ENCODE results near the gene MST1. TPM values are rescaled to one million over a fixed set of nuclear protein-coding genes. Genes with fewer than 3 reads are reported as not detected.
"Not testable (repeated sequence)": the region's sequence is repeated elsewhere in the genome, so short reads cannot be mapped to it uniquely, and the experiment has no call there.

Gene MST1
- total RNA-seq, 2 experiments from 2014 or later: 12.5 to 24.2 TPM

GRCh38 chr3:49685103-49685502 lies 4.2 kb downstream of the MST1 start:
- BruUV-seq (replicated peaks); H3K9me2 ChIP-seq (ENCODE audit: insufficient read depth, low read length); H4K20me1 ChIP-seq (ENCODE audit: insufficient read depth, low read length); H3K9me3 ChIP-seq (ENCODE audit: low read length); H3K4me1 ChIP-seq (ENCODE audit: insufficient read depth, low read length, poor library complexity, severe bottlenecking); POLR2A ChIA-PET; H3K4me3 ChIP-seq (ENCODE audit: low read depth, low read length, poor library complexity, severe bottlenecking); H3K27ac ChIP-seq (ENCODE audit: low read depth, low read length, poor library complexity, severe bottlenecking); H2AFZ ChIP-seq (ENCODE audit: low read length); CTCF ChIA-PET (ENCODE audit: unreplicated experiment); intact Hi-C loops (cut with micrococcal nuclease; ENCODE audit: unreplicated experiment); H3K79me2 ChIP-seq (ENCODE audit: insufficient read depth, low read depth, low read length); DNase-seq (ENCODE audit: low spot score); H3K4me2 ChIP-seq (ENCODE audit: low read length): not testable (repeated sequence)
- H3K36me3 ChIP-seq (ENCODE audit: insufficient read depth, low read length): peaks cover 36% of the 10 kb centered on the region; the same call in 1 of the 2 replicates

- H3K9me2 ChIP-seq (ENCODE audit: insufficient read depth, low read length); DNase-seq (ENCODE audit: low spot score); H3K79me2 ChIP-seq (ENCODE audit: insufficient read depth, low read depth, low read length); H3K4me3 ChIP-seq (ENCODE audit: low read depth, low read length, poor library complexity, severe bottlenecking); H2AFZ ChIP-seq (ENCODE audit: low read length); H3K27ac ChIP-seq (ENCODE audit: low read depth, low read length, poor library complexity, severe bottlenecking); H3K4me2 ChIP-seq (ENCODE audit: low read length); intact Hi-C loops (cut with micrococcal nuclease; ENCODE audit: unreplicated experiment); H3K9me3 ChIP-seq (ENCODE audit: low read length); H4K20me1 ChIP-seq (ENCODE audit: insufficient read depth, low read length); BruUV-seq (replicated peaks); CTCF ChIA-PET (ENCODE audit: unreplicated experiment); POLR2A ChIA-PET; H3K4me1 ChIP-seq (ENCODE audit: insufficient read depth, low read length, poor library complexity, severe bottlenecking): not testable (repeated sequence)
- H3K36me3 ChIP-seq (ENCODE audit: insufficient read depth, low read length): peaks cover 43% of the 10 kb centered on the region; the same call in 1 of the 2 replicates
Measured at GRCh38 chr3:49684453-49684852, 4.8 kb downstream of the MST1 start.

DNA sequence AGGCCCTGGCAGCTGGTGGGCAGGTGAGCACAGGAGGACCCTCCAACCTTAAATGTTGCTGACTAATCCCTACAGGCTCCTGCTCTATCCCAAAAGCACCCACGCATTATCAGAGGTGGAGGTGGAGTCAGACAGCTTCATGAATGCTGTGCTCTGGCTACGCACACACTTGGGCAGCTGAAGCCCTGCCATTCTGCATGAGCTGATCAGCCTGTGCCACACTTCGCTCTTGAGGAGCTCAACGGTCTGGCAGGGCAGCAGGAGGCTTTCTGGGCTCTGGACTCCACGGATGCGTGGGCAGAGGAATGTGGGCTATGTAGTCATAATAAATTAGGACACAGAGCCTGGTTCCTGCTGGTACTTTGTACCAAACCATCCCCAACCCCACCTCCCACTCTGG lies 6.1 kb downstream of the MST1 start:
- ChIA-PET POLR2A (no interaction called here), CTCF (ENCODE audit: unreplicated experiment) (no interaction called here)
- H3K36me3 ChIP-seq (ENCODE audit: insufficient read depth, low read length): peaks cover 56% of the 10 kb centered on the region; the same call in 1 of the 2 replicates
- intact Hi-C loops (cut with micrococcal nuclease; ENCODE audit: unreplicated experiment): no loop called here
- TF ChIP-seq EZH2phosphoT487 (IDR thresholded peaks at IDR 0.05; ENCODE audit: borderline replicate concordance, low read depth, low read length) (no peak), CTCF (conservative IDR thresholded peaks at IDR 0.05; ENCODE audit: low read length) (no peak)
- no peak overlapping the region for H2AFZ ChIP-seq (ENCODE audit: low read length)
- BruUV-seq (replicated peaks): TSS peak; percentile 50
- no peak overlapping the region for H3K4me3 ChIP-seq (ENCODE audit: low read depth, low read length, poor library complexity, severe bottlenecking)
- H3K27ac ChIP-seq (ENCODE audit: low read depth, low read length, poor library complexity, severe bottlenecking): no peak overlapping the region
- H4K20me1 ChIP-seq (ENCODE audit: insufficient read depth, low read length): no peaks in the 10 kb centered on the region
- no peak for DNase-seq (ENCODE audit: low spot score)
- H3K9me2 ChIP-seq (ENCODE audit: insufficient read depth, low read length): no peaks in the 10 kb centered on the region
- H3K9me3 ChIP-seq (ENCODE audit: low read length): no peaks in the 10 kb centered on the region
- H3K79me2 ChIP-seq (ENCODE audit: insufficient read depth, low read depth, low read length): no peaks in the 10 kb centered on the region
- H3K4me1 ChIP-seq (ENCODE audit: insufficient read depth, low read length, poor library complexity, severe bottlenecking): no peaks in the 10 kb centered on the region
- no peak overlapping the region for H3K4me2 ChIP-seq (ENCODE audit: low read length)

- BruUV-seq (replicated peaks): no TSS peak
- peaks cover 71% of the 10 kb centered on the region for H3K36me3 ChIP-seq (ENCODE audit: insufficient read depth, low read length)
- H3K27ac ChIP-seq (ENCODE audit: low read depth, low read length, poor library complexity, severe bottlenecking): no peak overlapping the region
- no peak for DNase-seq (ENCODE audit: low spot score)
- no peaks in the 10 kb centered on the region for H3K9me3 ChIP-seq (ENCODE audit: low read length)
- TF ChIP-seq CTCF (conservative IDR thresholded peaks at IDR 0.05; ENCODE audit: low read length): no peak
- TF ChIP-seq EZH2phosphoT487 (IDR thresholded peaks at IDR 0.05; ENCODE audit: borderline replicate concordance, low read depth, low read length): no peak
- intact Hi-C loops (cut with micrococcal nuclease; ENCODE audit: unreplicated experiment): no loop called here
- H3K79me2 ChIP-seq (ENCODE audit: insufficient read depth, low read depth, low read length): no peaks in the 10 kb centered on the region
- POLR2A ChIA-PET: no interaction called here
- no peaks in the 10 kb centered on the region for H3K4me1 ChIP-seq (ENCODE audit: insufficient read depth, low read length, poor library complexity, severe bottlenecking)
- no peaks in the 10 kb centered on the region for H3K9me2 ChIP-seq (ENCODE audit: insufficient read depth, low read length)
- H4K20me1 ChIP-seq (ENCODE audit: insufficient read depth, low read length): no peaks in the 10 kb centered on the region
- no peak overlapping the region for H3K4me3 ChIP-seq (ENCODE audit: low read depth, low read length, poor library complexity, severe bottlenecking)
- H2AFZ ChIP-seq (ENCODE audit: low read length): no peak overlapping the region
- no peak overlapping the region for H3K4me2 ChIP-seq (ENCODE audit: low read length)
- CTCF ChIA-PET (ENCODE audit: unreplicated experiment): no interaction called here
Measured at GRCh38 chr3:49681543-49681942, 7.7 kb downstream of the MST1 start.

Data from OCI-LY7 (cell line).